Naive thymus-derived CD4-positive, alpha-beta T cell (primary cell): Measurements from ENCODE around the gene IQCN. TPM values are rescaled to one million over a fixed set of nuclear protein-coding genes. Genes with fewer than 3 reads are reported as not detected.

ENCODE experiments used
- ATAC-seq: fragments of 150-1000 bp; cut with Tn5 transposase; 2 replicates; pipeline ENCODE4 v1.10.0; 2021; ENCODE audit warnings: mild to moderate bottlenecking, moderate library complexity
- CTCF ChIA-PET: fragments of 350-600 bp; sonication (Branson Sonifier 250); formaldehyde crosslinking; loops from one replicate; lab custom pipeline; 2021; ENCODE audit warnings: antibody characterized with exemption; lab: Charles Lee
- POLR2A ChIA-PET: fragments of 350-600 bp; sonication (Branson Sonifier 250); formaldehyde crosslinking; loops from one replicate; lab custom pipeline; 2021; ENCODE audit warnings: antibody characterized with exemption, inconsistent platforms; lab: Charles Lee
- DNase-seq, 9 donors: peaks; one replicate each; pipeline versions ENCODE4 v3.0.0 to v3.0.0-alpha.2; 2020 to 2022; ENCODE audit warnings: mixed read lengths in 1 of 9
- H3K27ac ChIP-seq: one replicate; pipeline ENCODE4 v1.7.0; 2013; ENCODE audit warnings: mild to moderate bottlenecking, low read depth, low read length, moderate library complexity
- H3K27me3 ChIP-seq, 2 donors: one replicate each; pipeline ENCODE4 v1.7.0; 2013; ENCODE audit warnings: low read length in 2 of 2, mild to moderate bottlenecking in 2 of 2, moderate library complexity in 2 of 2; ENCODE audit not compliant: control insufficient read depth in 2 of 2, insufficient read depth in 2 of 2
- H3K36me3 ChIP-seq, 3 experiments: 1 replicate in 2 of 3; 2 replicates in 1 of 3; pipeline ENCODE4 v1.7.0; 2013; ENCODE audit warnings: low read length in 3 of 3, mild to moderate bottlenecking in 3 of 3, moderate library complexity in 1 of 3; ENCODE audit not compliant: insufficient read depth in 3 of 3, control insufficient read depth in 2 of 3
- H3K4me1 ChIP-seq, 2 donors: one replicate each; pipeline ENCODE4 v1.7.0; 2013; ENCODE audit warnings: low read length in 2 of 2, mild to moderate bottlenecking in 2 of 2, moderate library complexity in 1 of 2; ENCODE audit not compliant: control insufficient read depth in 2 of 2, insufficient read depth in 2 of 2
- H3K4me3 ChIP-seq: 2 replicates; pipeline ENCODE4 v1.7.0; 2013; ENCODE audit warnings: mild to moderate bottlenecking, low read length
- H3K9me3 ChIP-seq, 3 experiments: 1 replicate in 2 of 3; 2 replicates in 1 of 3; pipeline ENCODE4 v1.7.0; 2013; ENCODE audit warnings: low read length in 3 of 3; ENCODE audit not compliant: control insufficient read depth in 2 of 3
- H3K27ac Mint-ChIP-seq, 9 donors: one replicate each; pipeline ENCODE4 v1.8.0; 2020 to 2022; ENCODE audit warnings: mixed read lengths in 9 of 9, mild to moderate bottlenecking in 8 of 9, moderate library complexity in 5 of 9, inconsistent platforms in 2 of 9
- H3K27me3 Mint-ChIP-seq, 5 donors: one replicate each; pipeline ENCODE4 v1.8.0; 2021 to 2022; ENCODE audit warnings: mixed read lengths in 5 of 5, mild to moderate bottlenecking in 1 of 5
- H3K36me3 Mint-ChIP-seq, 5 donors: one replicate each; pipeline ENCODE4 v1.8.0; 2020 to 2022; ENCODE audit warnings: mixed read lengths in 5 of 5, mild to moderate bottlenecking in 3 of 5, inconsistent platforms in 1 of 5
- H3K4me1 Mint-ChIP-seq, 7 donors: one replicate each; pipeline ENCODE4 v1.8.0; 2020 to 2022; ENCODE audit warnings: mixed read lengths in 7 of 7, mild to moderate bottlenecking in 3 of 7, inconsistent platforms in 1 of 7
- H3K4me3 Mint-ChIP-seq, 10 donors: one replicate each; pipeline ENCODE4 v1.8.0; 2020 to 2022; ENCODE audit warnings: mild to moderate bottlenecking in 10 of 10, mixed read lengths in 10 of 10, moderate library complexity in 6 of 10, inconsistent platforms in 2 of 10
- H3K9me3 Mint-ChIP-seq, 11 donors: one replicate each; pipeline ENCODE4 v1.8.0; 2020 to 2022; ENCODE audit warnings: mixed read lengths in 11 of 11, mild to moderate bottlenecking in 4 of 11, inconsistent platforms in 1 of 11, moderate library complexity in 1 of 11
- intact Hi-C, 2 donors: fragments of 100-400 bp; cut with micrococcal nuclease; formaldehyde crosslinking; loops; one replicate each; pipeline ENCODE4 v1.15.1; 2023
- polyA plus RNA-seq, 2 donors: library from polyadenylated mRNA; unstranded; fragments of 300-500 nt; fragmentation: Illumina TruSeq; gene quantifications; one replicate each; pipeline ENCODE4 v1.2.3, GENCODE V29; 2021
- total RNA-seq, 6 experiments: library from RNA in 5 of 6; stranded (reverse) in 5 of 6; gene quantifications; 1 replicate in 5 of 6; 2 replicates in 1 of 6; pipeline ENCODE4 v1.2.3 and lab custom pipeline; 2021 to 2026

The IQCN gene
- total and polyA plus RNA-seq, 7 experiments from 2014 or later: 0.19 to 28.3 (median 6.5) TPM

DNA sequence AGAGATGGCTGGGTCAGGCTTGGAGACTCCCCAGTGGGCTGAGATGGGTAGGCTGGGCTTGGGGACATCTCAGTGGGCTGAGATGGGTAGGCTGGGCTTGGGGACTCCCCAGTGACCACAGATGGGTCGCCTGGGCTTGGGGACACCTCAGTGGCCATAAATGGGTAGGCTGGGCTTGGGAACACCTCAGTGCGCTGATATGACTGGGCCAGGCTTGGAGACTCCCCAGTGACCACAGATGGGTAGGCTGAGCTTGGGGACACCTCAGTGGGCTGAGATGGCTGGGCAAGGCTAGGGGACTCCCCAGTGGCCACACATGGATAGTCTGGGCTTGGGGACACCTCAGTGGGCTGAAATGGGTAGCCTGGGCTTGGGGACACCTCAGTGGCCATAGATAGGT lies 12.8 kb downstream of the IQCN start:
- Mint-ChIP-seq H3K27me3 (no peaks in the 10 kb centered on the region), H3K27ac (no peak overlapping the region), H3K9me3 (peaks cover 0 to 10% (median 0%) of the 10 kb centered on the region in 11 donors), H3K4me3 (peak overlapping the region in 1 of 10 donors; percentile 51), H3K4me1 (peaks cover 0 to 10% (median 0%) of the 10 kb centered on the region in 7 donors), H3K36me3 (peaks cover 0 to 10% (median 0%) of the 10 kb centered on the region in 5 donors)
- Histone ChIP-seq H3K27me3 (no peaks in the 10 kb centered on the region), H3K27ac (no peak overlapping the region), H3K4me1 (no peaks in the 10 kb centered on the region), H3K4me3 (no peak overlapping the region), H3K36me3 (peaks cover 0 to 24% (median 6%) of the 10 kb centered on the region in 3 experiments), H3K9me3 (no peaks in the 10 kb centered on the region)
- intact Hi-C loops: no loop called here
- ChIA-PET CTCF (interaction anchor here (0.6 to 3.9 kb wide), 3 partner anchors 10 to 58 kb away, joined by 3 to 15 read pairs (median 3); partner anchors contain the start of gene RAB3A), POLR2A (interaction anchor here (0.8 kb wide), 1 partner anchor 157 kb away, joined by 8 read pairs; no protein-coding TSS in a partner anchor)
- DNase-seq: no peak
- peak; percentile 14 for ATAC-seq

DNA sequence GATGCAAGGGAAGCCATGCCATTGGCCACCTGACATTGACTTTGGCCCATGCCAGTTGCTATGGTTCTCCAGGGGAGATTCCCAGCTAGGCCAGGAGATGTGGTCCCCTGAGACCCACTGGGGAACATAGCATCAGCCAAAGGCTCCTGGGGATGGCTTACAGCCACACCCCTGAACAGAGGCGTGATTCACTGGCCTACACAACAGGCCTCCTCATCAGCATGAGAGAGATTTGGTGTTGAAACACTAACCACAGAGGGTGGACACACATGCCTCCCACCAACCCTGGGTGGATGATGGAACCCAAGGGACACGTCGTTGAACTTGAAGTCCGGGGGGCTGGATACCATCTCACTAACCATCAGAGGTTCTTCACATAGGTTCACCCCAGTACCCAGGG lies 14.4 kb downstream of the IQCN start:
- Mint-ChIP-seq H3K27ac (no peak overlapping the region), H3K36me3 (peaks cover 0 to 3% (median 0%) of the 10 kb centered on the region in 5 donors), H3K9me3 (peaks cover 0 to under 1% (median 0%) of the 10 kb centered on the region in 11 donors), H3K27me3 (peaks cover 0 to 7% (median 5%) of the 10 kb centered on the region in 5 donors), H3K4me1 (peaks cover 0 to 10% (median 0%) of the 10 kb centered on the region in 7 donors), H3K4me3 (no peak overlapping the region)
- ChIA-PET CTCF (interaction anchor here (1.1 to 3.9 kb wide), 2 partner anchors 8 to 88 kb away, joined by 4 to 15 read pairs; no protein-coding TSS in a partner anchor), POLR2A (interaction anchor here (1.1 kb wide), 1 partner anchor 19 kb away, joined by 3 read pairs; no protein-coding TSS in a partner anchor)
- peaks cover 0 to 8% (median 0%) of the 10 kb centered on the region in 3 experiments for H3K36me3 ChIP-seq
- no peak overlapping the region for H3K4me3 ChIP-seq
- intact Hi-C loops: no loop called here
- peak; percentile 11 for ATAC-seq
- no peak overlapping the region for H3K27ac ChIP-seq
- no peak for DNase-seq
- H3K27me3 ChIP-seq: no peaks in the 10 kb centered on the region
- no peaks in the 10 kb centered on the region for H3K9me3 ChIP-seq
- no peaks in the 10 kb centered on the region for H3K4me1 ChIP-seq

DNA sequence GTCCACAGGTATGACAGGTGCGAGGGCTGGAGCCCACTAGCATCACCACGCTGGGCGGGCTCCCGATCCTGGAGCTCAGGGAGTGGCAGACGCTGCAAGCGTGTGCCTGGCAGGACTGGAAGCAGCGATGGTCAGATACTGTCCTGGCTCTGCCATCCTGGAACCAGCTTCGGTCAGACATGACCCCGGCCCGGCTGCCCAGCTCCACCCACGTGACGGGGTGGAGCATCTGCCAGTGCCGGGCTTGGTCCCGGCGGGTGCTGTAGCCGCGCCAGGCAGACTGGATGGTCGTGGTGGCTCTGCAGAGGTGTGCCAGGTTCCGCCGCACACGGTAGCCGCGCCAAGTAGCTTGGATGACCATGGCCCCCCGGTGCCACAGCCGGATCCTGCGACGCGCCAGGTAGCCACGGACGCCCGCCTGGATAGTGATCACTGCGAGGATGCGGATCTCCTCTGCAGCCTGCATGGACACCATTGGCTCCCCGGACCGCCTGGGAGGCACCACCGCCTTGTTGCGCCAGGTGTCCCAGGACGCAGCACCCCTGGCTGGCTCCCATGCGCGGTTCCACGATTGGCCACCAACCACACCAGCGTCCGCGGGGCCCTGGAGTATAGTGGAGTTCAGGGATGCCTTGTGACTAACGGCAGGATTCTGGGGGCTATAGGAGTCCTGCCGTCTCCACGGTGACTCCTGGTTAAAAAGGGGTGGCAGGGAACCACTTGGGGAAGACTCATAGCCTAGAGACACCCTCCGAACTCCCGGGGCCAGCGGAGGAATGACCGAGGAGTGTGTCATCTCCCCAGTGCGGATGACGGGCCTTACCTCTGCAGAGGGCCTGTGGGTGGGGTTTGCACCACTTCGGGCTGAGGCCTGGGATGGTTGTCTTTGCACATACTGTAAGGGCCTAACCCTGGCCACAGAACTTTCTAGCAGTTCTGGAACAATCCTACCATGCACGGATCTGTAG lies 16.5 kb downstream of the IQCN start:
- Histone ChIP-seq H3K27me3 (no peaks in the 10 kb centered on the region), H3K9me3 (no peaks in the 10 kb centered on the region), H3K4me1 (no peaks in the 10 kb centered on the region), H3K27ac (no peak overlapping the region), H3K36me3 (no peaks in the 10 kb centered on the region), H3K4me3 (no peak overlapping the region)
- ChIA-PET CTCF (interaction anchor here (0.5 to 0.8 kb wide), 2 partner anchors 18 to 197 kb away, joined by 3 read pairs; no protein-coding TSS in a partner anchor), POLR2A (no interaction called here)
- no peak for ATAC-seq
- intact Hi-C loops: no loop called here
- Mint-ChIP-seq H3K4me1 (peaks cover 0 to 10% (median 2%) of the 10 kb centered on the region in 7 donors), H3K27ac (no peak overlapping the region), H3K9me3 (no peaks in the 10 kb centered on the region), H3K27me3 (peaks cover 12 to 23% (median 22%) of the 10 kb centered on the region in 5 donors), H3K36me3 (no peaks in the 10 kb centered on the region), H3K4me3 (no peak overlapping the region)
- DNase-seq: no peak

DNA sequence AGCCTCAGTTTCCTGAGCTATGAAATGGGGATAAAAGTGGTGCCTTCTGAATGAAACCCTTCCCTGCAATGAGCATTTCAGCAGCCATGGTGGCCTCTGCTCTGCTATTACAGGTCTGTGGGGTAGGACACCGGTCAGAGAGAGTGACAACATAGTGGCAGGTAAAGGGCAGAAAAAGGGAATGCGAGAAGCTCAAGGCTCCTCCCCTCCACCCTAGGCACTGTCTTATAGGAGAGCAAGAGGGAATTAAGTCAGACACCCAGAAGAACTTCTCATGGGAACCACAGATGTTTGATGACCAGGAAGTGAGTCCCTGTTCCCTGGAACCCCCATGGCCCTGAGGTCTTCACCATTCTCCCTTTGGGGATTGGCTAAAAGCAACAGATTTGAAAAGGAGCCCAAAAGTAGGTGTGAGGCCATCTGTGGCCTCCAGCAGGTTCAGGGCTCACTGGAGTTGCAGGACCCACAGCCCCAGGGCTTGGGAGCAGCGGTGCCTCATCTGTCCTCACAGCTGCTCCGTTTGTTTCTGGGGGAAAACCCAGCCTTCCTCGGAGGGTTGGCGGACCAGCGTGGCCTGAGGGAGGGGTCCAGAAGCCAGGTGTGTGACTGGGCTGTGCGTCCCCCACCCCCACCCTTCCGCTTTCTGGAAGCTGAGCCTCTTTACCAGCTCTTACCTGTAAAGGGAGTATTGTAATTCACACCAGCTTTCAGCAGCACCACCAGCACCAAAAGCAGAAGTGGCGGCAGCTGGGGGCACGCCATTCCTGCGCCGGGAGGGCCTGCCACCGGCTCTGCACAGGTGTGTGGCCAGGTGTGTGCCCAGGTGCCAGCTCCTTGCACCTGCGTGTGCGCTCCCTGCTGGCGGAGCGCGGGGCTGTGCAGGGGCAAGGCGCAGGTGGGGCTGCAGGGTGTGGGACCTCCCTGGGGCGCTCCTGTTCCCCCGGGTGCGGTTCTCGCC lies 19.4 kb downstream of the IQCN start:
- Mint-ChIP-seq H3K9me3 (no peaks in the 10 kb centered on the region), H3K4me1 (peaks cover 0 to 7% (median 5%) of the 10 kb centered on the region in 7 donors), H3K36me3 (no peaks in the 10 kb centered on the region), H3K27ac (peak overlapping the region in 2 of 9 donors; percentile 42 to 63), H3K27me3 (peaks cover 22 to 34% (median 34%) of the 10 kb centered on the region in 5 donors), H3K4me3 (no peak overlapping the region)
- ATAC-seq (no peak), DNase-seq (no peak)
- no peaks in the 10 kb centered on the region for H3K27me3 ChIP-seq
- intact Hi-C loops: no loop called here
- no peak overlapping the region for H3K4me3 ChIP-seq
- POLR2A ChIA-PET: interaction anchor here (1.5 kb wide), 2 partner anchors 26 to 62 kb away, joined by 3 to 5 read pairs; no protein-coding TSS in a partner anchor
- H3K9me3 ChIP-seq: no peaks in the 10 kb centered on the region
- H3K4me1 ChIP-seq: no peaks in the 10 kb centered on the region
- CTCF ChIA-PET: interaction anchor here (1.0 to 7.4 kb wide), 5 partner anchors 24 to 76 kb away, joined by 3 to 95 read pairs (median 3); partner anchors contain the start of gene RAB3A
- H3K27ac ChIP-seq: no peak overlapping the region
- no peaks in the 10 kb centered on the region for H3K36me3 ChIP-seq

DNA sequence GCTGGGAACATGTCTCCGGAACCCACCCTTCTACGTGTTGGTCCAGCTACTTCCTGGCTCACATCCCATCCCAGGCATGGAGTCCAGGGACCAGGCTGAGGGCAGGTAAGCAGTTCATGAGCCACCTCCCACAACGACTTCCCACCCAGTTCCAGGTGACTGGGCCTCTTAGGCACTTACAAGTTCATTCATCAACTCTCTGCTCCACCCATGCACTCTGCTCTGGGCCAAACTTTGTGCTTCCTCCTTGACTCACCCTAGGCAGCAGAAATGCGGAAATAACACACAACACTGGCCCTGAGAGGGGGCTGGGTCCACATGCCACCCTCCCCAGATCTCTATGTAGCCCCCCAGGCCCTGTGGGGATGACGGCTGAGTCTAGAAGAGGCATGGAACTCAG lies 20.5 kb downstream of the IQCN start:
- no peaks in the 10 kb centered on the region for H3K9me3 Mint-ChIP-seq

More for the DNA sequence above, 20.5 kb downstream of the IQCN start:
- H3K27ac ChIP-seq: no peak overlapping the region
- Mint-ChIP-seq H3K4me3 (no peak overlapping the region), H3K27ac (no peak overlapping the region), H3K36me3 (no peaks in the 10 kb centered on the region), H3K27me3 (peaks cover 22 to 34% (median 34%) of the 10 kb centered on the region in 5 donors), H3K4me1 (peaks cover 0 to 7% (median 5%) of the 10 kb centered on the region in 7 donors)
- CTCF ChIA-PET: interaction anchor here (0.6 to 7.4 kb wide), 5 partner anchors 25 to 160 kb away, joined by 3 to 95 read pairs (median 6); partner anchors contain the start of genes MPV17L2 and RAB3A
- H3K4me3 ChIP-seq: no peak overlapping the region
- intact Hi-C loops: no loop called here
- POLR2A ChIA-PET: interaction anchor here (1.0 to 1.5 kb wide), 4 partner anchors 27 to 93 kb away, joined by 3 to 5 read pairs (median 4); partner anchors contain the start of gene RAB3A
- ATAC-seq (peak; percentile 64), DNase-seq (no peak)
- no peaks in the 10 kb centered on the region for H3K4me1 ChIP-seq
- H3K27me3 ChIP-seq: no peaks in the 10 kb centered on the region
- no peaks in the 10 kb centered on the region for H3K36me3 ChIP-seq
- H3K9me3 ChIP-seq: no peaks in the 10 kb centered on the region
